H1 (cell line): ENCODE data around the gene CADM1. TPM values are rescaled to one million over a fixed set of nuclear protein-coding genes. Genes with fewer than 3 reads are reported as not detected.

Source experiments
- BRCA1 ChIP-seq: IDR thresholded peaks from 2 replicates; pipeline ENCODE4 v1.6.1; 2012; ENCODE audit warnings: low read depth, low read length, improper control_type of control experiment
- CBX5 ChIP-seq: fragments of 300-800, 300-1000 bp; sonication (generic); IDR thresholded peaks from 2 replicates; pipeline ENCODE4 v1.7.1; 2016; ENCODE audit warnings: antibody characterized with exemption, low read length, low read depth
- EP300 ChIP-seq, 2 experiments: IDR thresholded peaks; 1 replicate in 1 of 2; 2 replicates in 1 of 2; pipeline ENCODE4 v1.6.1; 2011 to 2012; ENCODE audit warnings: low read depth in 2 of 2, low read length in 2 of 2, mild to moderate bottlenecking in 2 of 2, borderline replicate concordance in 1 of 2, inconsistent platforms in 1 of 2, moderate library complexity in 1 of 2
- NRF1 ChIP-seq: IDR thresholded peaks from 2 replicates; pipeline ENCODE4 v1.6.1; 2011; ENCODE audit warnings: mild to moderate bottlenecking, low read depth, low read length, improper control_type of control experiment
- SIRT6 ChIP-seq: IDR thresholded peaks from one replicate; pipeline ENCODE4 v1.7.1; 2012; ENCODE audit warnings: low read length, inconsistent platforms
- TCF12 ChIP-seq: IDR thresholded peaks from 2 replicates; pipeline ENCODE4 v1.6.1; 2011; ENCODE audit warnings: low read depth, mild to moderate bottlenecking, low read length
- polyA plus RNA-seq, 7 experiments: library from polyadenylated mRNA; depleted of rRNA in 3 of 7; stranded (reverse) in 5 of 7; unstranded in 2 of 7; fragments of >200 nt in 5 of 7; fragments of 200-250 nt in 2 of 7; gene quantifications; 1 replicate in 5 of 7; 2 replicates in 1 of 7; 4 replicates in 1 of 7; pipeline versions ENCODE4 v1.2.1 to v1.2.3, GENCODE V29; 2011 to 2013; ENCODE audit warnings: missing spikeins in 2 of 7, mixed read lengths in 2 of 7
- total RNA-seq: library from RNA; stranded (reverse); fragmentation: NEBNext Ultra II Directional; extraction: Animal tissue kit (Norgen Biotek cat#: 25700); gene quantifications from 2 replicates; pipeline ENCODE4 v1.2.1, GENCODE V29; 2021
- TF ChIP-seq, protein P1 (sequence below), 3 experiments: IDR thresholded peaks; 1 replicate in 2 of 3; 2 replicates in 1 of 3; pipeline versions ENCODE4 v1.5.1 to v1.6.1; 2011; ENCODE audit warnings: low read length in 3 of 3, mild to moderate bottlenecking in 3 of 3, inconsistent platforms in 2 of 3, low read depth in 1 of 3, moderate library complexity in 1 of 3; ENCODE audit not compliant: insufficient read depth in 1 of 3; ENCODE audit errors: control extremely low read depth in 1 of 3

Gene CADM1
- total and polyA plus RNA-seq, 2 of the 8 experiments (the other 6 are each of a cell fraction or from before 2014, with no cell fraction given): 8.3 to 25.3 TPM

DNA sequence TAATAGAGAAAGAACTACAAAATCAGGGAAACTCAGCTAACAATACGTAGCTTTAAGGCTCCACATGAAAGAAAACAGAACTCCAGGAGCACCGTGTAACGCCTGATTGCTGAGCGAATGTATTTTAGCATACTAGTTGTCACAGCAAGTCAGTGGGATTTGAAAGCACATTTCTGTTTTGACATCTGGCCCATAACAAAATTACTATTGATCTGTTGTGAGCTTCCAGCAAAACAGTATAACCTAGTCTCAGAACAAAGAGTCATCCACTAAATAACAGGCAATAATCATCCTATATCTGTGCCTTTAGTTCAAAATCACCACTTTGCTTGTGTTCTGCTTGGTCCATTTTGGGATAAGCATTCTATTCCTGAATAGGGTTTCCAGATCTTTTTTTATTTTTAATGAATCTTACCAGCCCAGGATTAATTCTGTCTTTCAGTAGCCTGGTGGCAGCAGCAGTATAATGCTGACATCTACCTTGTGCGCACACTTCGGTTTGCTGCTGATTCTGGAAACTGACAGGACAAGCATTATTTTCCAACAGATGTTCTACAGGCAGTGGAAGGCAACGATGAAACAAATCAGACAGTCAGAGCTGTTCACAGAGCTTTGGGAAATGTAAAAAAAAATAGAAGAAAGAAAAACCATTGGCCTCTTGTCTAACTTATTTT is 66.2 kb downstream of the CADM1 start (continued):
- no peak for TF ChIP-seq EP300 (IDR thresholded peaks at IDR 0.05; ENCODE audit: borderline replicate concordance in 1 of 2, low read depth in 2 of 2, low read length in 2 of 2)
- no peak for TF ChIP-seq TCF12
- no peak for TF ChIP-seq BRCA1
- TF ChIP-seq, protein P1, sequence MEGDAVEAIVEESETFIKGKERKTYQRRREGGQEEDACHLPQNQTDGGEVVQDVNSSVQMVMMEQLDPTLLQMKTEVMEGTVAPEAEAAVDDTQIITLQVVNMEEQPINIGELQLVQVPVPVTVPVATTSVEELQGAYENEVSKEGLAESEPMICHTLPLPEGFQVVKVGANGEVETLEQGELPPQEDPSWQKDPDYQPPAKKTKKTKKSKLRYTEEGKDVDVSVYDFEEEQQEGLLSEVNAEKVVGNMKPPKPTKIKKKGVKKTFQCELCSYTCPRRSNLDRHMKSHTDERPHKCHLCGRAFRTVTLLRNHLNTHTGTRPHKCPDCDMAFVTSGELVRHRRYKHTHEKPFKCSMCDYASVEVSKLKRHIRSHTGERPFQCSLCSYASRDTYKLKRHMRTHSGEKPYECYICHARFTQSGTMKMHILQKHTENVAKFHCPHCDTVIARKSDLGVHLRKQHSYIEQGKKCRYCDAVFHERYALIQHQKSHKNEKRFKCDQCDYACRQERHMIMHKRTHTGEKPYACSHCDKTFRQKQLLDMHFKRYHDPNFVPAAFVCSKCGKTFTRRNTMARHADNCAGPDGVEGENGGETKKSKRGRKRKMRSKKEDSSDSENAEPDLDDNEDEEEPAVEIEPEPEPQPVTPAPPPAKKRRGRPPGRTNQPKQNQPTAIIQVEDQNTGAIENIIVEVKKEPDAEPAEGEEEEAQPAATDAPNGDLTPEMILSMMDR (IDR thresholded peaks at IDR 0.05; ENCODE audit: control extremely low read depth in 1 of 3, insufficient read depth in 1 of 3, low read depth in 1 of 3, low read length in 3 of 3): no peak
- no peak for TF ChIP-seq SIRT6
- TF ChIP-seq CBX5: no peak
- no peak for TF ChIP-seq NRF1
